Measurements from ENCODE around the gene GAPDHS. TPM values are rescaled to one million over a fixed set of nuclear protein-coding genes. Genes with fewer than 3 reads are reported as not detected.

GAPDHS gene
- total RNA-seq, 1 donor from 2014 or later = not detected

- TF ChIP-seq, protein P1, sequence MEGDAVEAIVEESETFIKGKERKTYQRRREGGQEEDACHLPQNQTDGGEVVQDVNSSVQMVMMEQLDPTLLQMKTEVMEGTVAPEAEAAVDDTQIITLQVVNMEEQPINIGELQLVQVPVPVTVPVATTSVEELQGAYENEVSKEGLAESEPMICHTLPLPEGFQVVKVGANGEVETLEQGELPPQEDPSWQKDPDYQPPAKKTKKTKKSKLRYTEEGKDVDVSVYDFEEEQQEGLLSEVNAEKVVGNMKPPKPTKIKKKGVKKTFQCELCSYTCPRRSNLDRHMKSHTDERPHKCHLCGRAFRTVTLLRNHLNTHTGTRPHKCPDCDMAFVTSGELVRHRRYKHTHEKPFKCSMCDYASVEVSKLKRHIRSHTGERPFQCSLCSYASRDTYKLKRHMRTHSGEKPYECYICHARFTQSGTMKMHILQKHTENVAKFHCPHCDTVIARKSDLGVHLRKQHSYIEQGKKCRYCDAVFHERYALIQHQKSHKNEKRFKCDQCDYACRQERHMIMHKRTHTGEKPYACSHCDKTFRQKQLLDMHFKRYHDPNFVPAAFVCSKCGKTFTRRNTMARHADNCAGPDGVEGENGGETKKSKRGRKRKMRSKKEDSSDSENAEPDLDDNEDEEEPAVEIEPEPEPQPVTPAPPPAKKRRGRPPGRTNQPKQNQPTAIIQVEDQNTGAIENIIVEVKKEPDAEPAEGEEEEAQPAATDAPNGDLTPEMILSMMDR (IDR thresholded peaks at IDR 0.05; ENCODE audit: partially characterized antibody, unreplicated experiment) = no peak
- DNase-seq = no peak
- Mint-ChIP-seq H3K27ac (ENCODE audit: unreplicated experiment) (no peak within 1 kb of the TSS), H3K27me3 (ENCODE audit: unreplicated experiment) (peaks cover 14% of the 10 kb centered on the region), H3K4me1 (ENCODE audit: low read depth, unreplicated experiment) (no peaks in the 10 kb centered on the region), H3K36me3 (ENCODE audit: unreplicated experiment) (peaks cover 8% of the 10 kb centered on the region), H3K4me3 (ENCODE audit: unreplicated experiment) (peak within 1 kb of the TSS; percentile 15), H3K9me3 (ENCODE audit: unreplicated experiment) (peaks cover 5% of the 10 kb centered on the region)
Measured at GRCh38 chr19:35528218-35529038, 4.8 kb upstream of the GAPDHS start, which contains the start of gene SBSN. SBSN (minus strand) TSS chr19:35528311; CDS start chr19:35528281, 30 bp downstream.

GRCh38 chr19:35529241-35530218 lies 3.7 kb upstream of the GAPDHS start:
- H3K27me3 Mint-ChIP-seq (ENCODE audit: unreplicated experiment) = peaks cover 14% of the 10 kb centered on the region
- H3K4me3 Mint-ChIP-seq (ENCODE audit: unreplicated experiment) = no peak overlapping the region
- TF ChIP-seq, protein P1 (IDR thresholded peaks at IDR 0.05; ENCODE audit: partially characterized antibody, unreplicated experiment) = no peak
- H3K27ac Mint-ChIP-seq (ENCODE audit: unreplicated experiment) = no peak overlapping the region
- H3K4me1 Mint-ChIP-seq (ENCODE audit: low read depth, unreplicated experiment) = no peaks in the 10 kb centered on the region
- H3K9me3 Mint-ChIP-seq (ENCODE audit: unreplicated experiment) = peaks cover 5% of the 10 kb centered on the region
- H3K36me3 Mint-ChIP-seq (ENCODE audit: unreplicated experiment) = peaks cover 8% of the 10 kb centered on the region
- no peak for DNase-seq

GRCh38 chr19:35531291-35531690 lies 2.0 kb upstream of the GAPDHS start:
- no peaks in the 10 kb centered on the region for H3K4me1 Mint-ChIP-seq (ENCODE audit: low read depth, unreplicated experiment)
- no peak overlapping the region for H3K27ac Mint-ChIP-seq (ENCODE audit: unreplicated experiment)
- no peak for DNase-seq
- peaks cover 5% of the 10 kb centered on the region for H3K9me3 Mint-ChIP-seq (ENCODE audit: unreplicated experiment)
- peaks cover 8% of the 10 kb centered on the region for H3K36me3 Mint-ChIP-seq (ENCODE audit: unreplicated experiment)
- TF ChIP-seq, protein P1 (IDR thresholded peaks at IDR 0.05; ENCODE audit: partially characterized antibody, unreplicated experiment) = no peak
- peaks cover 14% of the 10 kb centered on the region for H3K27me3 Mint-ChIP-seq (ENCODE audit: unreplicated experiment)
- no peak overlapping the region for H3K4me3 Mint-ChIP-seq (ENCODE audit: unreplicated experiment)

DNA sequence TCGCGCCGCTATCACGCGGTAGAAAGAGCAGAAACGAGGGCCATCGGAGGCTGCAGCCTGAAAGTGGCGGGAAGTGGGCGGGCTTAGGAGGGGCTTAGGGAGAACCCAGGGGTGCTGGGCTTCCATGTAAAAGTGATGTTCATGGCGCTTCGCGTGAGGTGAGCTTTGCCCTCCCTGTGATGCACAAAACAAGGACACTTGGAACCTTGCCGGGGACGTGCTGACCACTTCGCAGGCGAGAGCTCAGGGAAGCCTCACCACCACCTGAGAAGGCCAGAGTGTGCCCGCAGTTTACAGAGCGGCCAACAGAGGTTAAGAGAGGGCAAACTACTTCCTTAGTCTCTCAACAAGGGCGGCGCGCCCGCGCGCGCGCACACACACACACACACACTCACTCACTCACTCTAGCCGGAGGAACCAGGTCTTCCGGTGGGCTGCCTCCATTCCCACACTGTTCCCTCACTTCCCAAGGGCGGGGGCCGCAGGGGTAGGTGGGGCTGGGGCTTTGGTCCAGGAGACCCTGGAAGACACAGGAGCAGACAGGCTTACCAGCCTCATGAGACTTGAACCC lies 651 bp downstream of the GAPDHS start:
- Mint-ChIP-seq H3K4me1 (ENCODE audit: low read depth, unreplicated experiment) (no peaks in the 10 kb centered on the region), H3K9me3 (ENCODE audit: unreplicated experiment) (peaks cover 5% of the 10 kb centered on the region), H3K4me3 (ENCODE audit: unreplicated experiment) (no peak overlapping the region), H3K27ac (ENCODE audit: unreplicated experiment) (no peak overlapping the region), H3K36me3 (ENCODE audit: unreplicated experiment) (peaks cover 4% of the 10 kb centered on the region), H3K27me3 (ENCODE audit: unreplicated experiment) (peaks cover 13% of the 10 kb centered on the region)
- TF ChIP-seq, protein P1 (IDR thresholded peaks at IDR 0.05; ENCODE audit: partially characterized antibody, unreplicated experiment) = no peak
- DNase-seq = no peak
